Pancreas (tissue), 10 donors: ENCODE results near the gene PPP2R1A. TPM values are rescaled to one million over a fixed set of nuclear protein-coding genes. Genes with fewer than 3 reads are reported as not detected.

ENCODE experiments used
- ATAC-seq, 4 donors: fragments of 200-7000 bp; cut with Tn5 transposase; one replicate each; pipeline versions ENCODE4 v1.8.0 to v1.9.1; 2020; ENCODE audit warnings: mild to moderate bottlenecking in 4 of 4, moderate library complexity in 4 of 4
- DNase-seq, 6 donors: peaks; one replicate each; pipeline ENCODE4 v3.0.0-alpha.2; 2020
- FAIRE-seq: peaks from 2 replicates; lab custom pipeline; 2012; peaks lifted over from hg19 to GRCh38; lab: Jason Lieb, UNC
- H3K27ac ChIP-seq, 4 donors: fragments of 200-600 bp; sonication (generic); 1 replicate in 3 of 4; 2 replicates in 1 of 4; pipeline versions ENCODE4 v1.5.0 to v1.8.0; 2020
- H3K27me3 ChIP-seq, 4 donors: fragments of 200-600 bp; one replicate each; pipeline ENCODE4 v1.8.0; 2021
- H3K36me3 ChIP-seq, 3 donors: fragments of 200-600 bp; sonication (generic) in 1 of 3; one replicate each; pipeline versions ENCODE4 v1.5.0 to v1.8.0; 2020 to 2021
- H3K4me1 ChIP-seq, 3 donors: fragments of 200-600 bp; one replicate each; pipeline ENCODE4 v1.8.0; 2021
- H3K4me3 ChIP-seq, 4 donors: fragments of 200-600 bp; sonication (generic) in 2 of 4; one replicate each; pipeline versions ENCODE4 v1.5.0 to v1.8.0; 2020 to 2021
- H3K9me3 ChIP-seq, 4 donors: fragments of 200-600 bp; one replicate each; pipeline ENCODE4 v1.8.0; 2021
- WGBS, 2 donors: extraction: QIAGEN DNeasy Blood & Tissue Kit; methylation state at CpG; one replicate each; pipeline ENCODE4 v1.1.7; 2013; 5-methylcytosine and 5-hydroxymethylcytosine counted together
- intact Hi-C, 3 donors: fragments of 100-400 bp; cut with DNase I; formaldehyde crosslinking; loops; one replicate each; pipeline versions ENCODE4 v1.11.1 to v1.14.2; 2022
- polyA plus RNA-seq, 2 donors: library from polyadenylated mRNA; stranded (reverse); fragments of 200-250 nt; gene quantifications; one replicate each; pipeline ENCODE4 v1.2.3, GENCODE V29; 2013
- total RNA-seq, 6 donors: library from RNA; stranded (reverse); fragmentation: NEBNext Ultra II Directional in 4 of 6; extraction: Animal tissue kit (Norgen Biotek cat#: 25700) in 4 of 6; gene quantifications; one replicate each; pipeline versions ENCODE4 v1.2.1 to v1.2.4, GENCODE V29; 2021 to 2023
- TF ChIP-seq, protein P1 (sequence below), 4 donors: fragments of 200-600 bp; sonication (generic) in 3 of 4; IDR thresholded peaks; one replicate each; pipeline versions ENCODE4 v1.5.0 to v1.8.0; 2021; ENCODE audit warnings: antibody characterized with exemption in 4 of 4
- donor health status: healthy with polysubstance abuse.
- donor health status: DM: no; HTN: no; CAD: no; lungs with moderate emphysema.
- donor health status: DM: no; HTN: no; CAD: no.
- donor health status: control.
- donor health status: control.
- donor health status: Bipolar disorder and iron deficiency.
- donor health status: DM: yes; HTN: yes; CAD: no.
- donor health status: DM: no; HTN: no; CAD: no.
- donor health status: DM: no; HTN: no; CAD: no.
- donor health status: DM: yes; HTN: yes; CAD: no.

Gene PPP2R1A
- total and polyA plus RNA-seq, 8 donors, result 70.9 to 119 (median 99.1) TPM

DNA sequence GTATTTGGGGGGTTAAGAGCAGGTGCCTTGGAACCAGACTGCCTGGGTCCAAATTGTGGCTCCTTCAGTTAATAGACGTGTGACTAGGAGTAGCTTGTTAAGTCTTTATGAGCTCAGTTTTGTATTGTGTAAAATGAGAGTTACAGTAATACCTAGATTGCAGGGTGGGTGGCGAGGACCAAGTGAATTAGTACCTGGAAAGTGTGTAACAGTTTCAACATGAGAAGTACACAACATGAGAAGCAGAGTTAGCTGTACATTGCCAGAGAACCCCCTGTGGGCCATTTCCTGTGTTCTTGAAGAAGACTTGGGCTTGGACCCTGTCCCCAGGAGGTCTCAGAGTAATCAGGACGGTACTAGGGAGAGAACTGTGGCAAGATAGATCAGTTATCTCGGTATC lies 36.8 kb downstream of the PPP2R1A start:
- intact Hi-C loops, result no loop called here
- no peak for DNase-seq
- Histone ChIP-seq H3K27ac (no peak overlapping the region), H3K4me3 (no peak overlapping the region), H3K36me3 (peaks cover 12 to 55% (median 29%) of the 10 kb centered on the region in 3 donors), H3K9me3 (no peaks in the 10 kb centered on the region), H3K27me3 (no peaks in the 10 kb centered on the region), H3K4me1 (no peaks in the 10 kb centered on the region)
- ATAC-seq, result no peak
- 78 to 88% methylated on average over 4 of the region's 4 CpGs for WGBS, 2 donors
- no peak for FAIRE-seq
- TF ChIP-seq, protein P1, sequence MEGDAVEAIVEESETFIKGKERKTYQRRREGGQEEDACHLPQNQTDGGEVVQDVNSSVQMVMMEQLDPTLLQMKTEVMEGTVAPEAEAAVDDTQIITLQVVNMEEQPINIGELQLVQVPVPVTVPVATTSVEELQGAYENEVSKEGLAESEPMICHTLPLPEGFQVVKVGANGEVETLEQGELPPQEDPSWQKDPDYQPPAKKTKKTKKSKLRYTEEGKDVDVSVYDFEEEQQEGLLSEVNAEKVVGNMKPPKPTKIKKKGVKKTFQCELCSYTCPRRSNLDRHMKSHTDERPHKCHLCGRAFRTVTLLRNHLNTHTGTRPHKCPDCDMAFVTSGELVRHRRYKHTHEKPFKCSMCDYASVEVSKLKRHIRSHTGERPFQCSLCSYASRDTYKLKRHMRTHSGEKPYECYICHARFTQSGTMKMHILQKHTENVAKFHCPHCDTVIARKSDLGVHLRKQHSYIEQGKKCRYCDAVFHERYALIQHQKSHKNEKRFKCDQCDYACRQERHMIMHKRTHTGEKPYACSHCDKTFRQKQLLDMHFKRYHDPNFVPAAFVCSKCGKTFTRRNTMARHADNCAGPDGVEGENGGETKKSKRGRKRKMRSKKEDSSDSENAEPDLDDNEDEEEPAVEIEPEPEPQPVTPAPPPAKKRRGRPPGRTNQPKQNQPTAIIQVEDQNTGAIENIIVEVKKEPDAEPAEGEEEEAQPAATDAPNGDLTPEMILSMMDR (IDR thresholded peaks at IDR 0.05), result no peak

DNA sequence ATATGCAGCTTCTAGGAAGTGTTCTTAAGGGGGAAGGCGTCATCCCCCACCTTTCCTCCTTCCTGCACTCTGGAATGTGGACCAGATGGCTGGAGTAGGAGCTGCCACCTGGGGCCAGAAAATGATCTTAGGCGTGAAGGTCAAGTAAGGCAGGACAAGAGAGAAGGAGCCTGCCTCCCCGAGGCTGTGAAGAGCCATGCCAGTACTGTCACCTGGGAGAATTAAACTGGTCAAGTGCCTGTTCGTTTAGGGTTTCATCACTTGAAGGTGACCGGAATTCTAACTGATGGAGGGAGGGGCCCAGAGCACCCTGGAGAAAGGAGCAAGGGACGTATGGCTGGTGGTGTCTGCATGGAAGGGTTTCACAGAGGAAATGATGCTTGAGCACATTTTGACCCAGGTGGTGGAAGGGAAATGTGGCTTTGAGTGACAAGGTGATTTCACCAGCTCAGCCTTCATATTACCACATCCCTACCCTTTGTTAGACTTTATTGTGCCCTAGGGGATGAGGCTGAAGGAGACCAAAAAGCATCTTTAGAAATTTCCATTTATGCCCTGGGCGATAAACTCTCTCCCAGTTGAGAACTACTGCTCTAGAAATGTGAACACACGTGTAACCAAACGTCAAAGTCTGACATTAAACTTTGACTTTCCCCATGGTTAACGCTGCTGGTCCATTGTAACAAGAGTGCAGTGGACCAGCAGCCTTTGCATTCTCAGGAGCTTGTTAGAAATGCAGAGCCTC lies 37.5 kb downstream of the PPP2R1A start:
- FAIRE-seq (no peak), DNase-seq (no peak)
- intact Hi-C loops, result no loop called here

DNA sequence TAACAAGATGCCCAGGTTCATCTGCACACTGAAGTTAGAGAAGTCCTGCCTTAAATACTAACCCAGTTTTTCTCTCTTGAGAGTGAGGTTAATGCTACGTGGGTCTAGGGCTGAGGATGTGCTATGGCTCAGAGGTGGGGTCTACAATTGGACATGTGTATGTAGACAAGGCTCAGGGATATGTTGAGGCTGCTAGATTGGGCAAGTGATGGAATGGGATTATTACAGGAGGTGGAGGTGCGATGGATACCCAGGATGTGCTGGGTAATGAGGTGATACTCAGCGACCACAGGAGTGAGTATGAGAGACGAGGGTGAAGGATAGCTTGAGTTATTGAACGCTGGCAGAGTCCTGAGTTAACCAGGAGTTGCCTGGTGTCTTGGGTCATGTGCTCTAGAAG lies 38.1 kb downstream of the PPP2R1A start:
- Histone ChIP-seq H3K27ac (no peak overlapping the region), H3K36me3 (peaks cover 12 to 42% (median 16%) of the 10 kb centered on the region in 3 donors), H3K4me1 (no peaks in the 10 kb centered on the region), H3K4me3 (no peak overlapping the region), H3K27me3 (no peaks in the 10 kb centered on the region), H3K9me3 (no peaks in the 10 kb centered on the region)
- intact Hi-C loops, result no loop called here
- FAIRE-seq (no peak), DNase-seq (no peak), ATAC-seq (no peak)
- TF ChIP-seq, protein P1 (IDR thresholded peaks at IDR 0.05), result no peak
- 87 to 88% methylated on average over 5 of the region's 5 CpGs for WGBS, 2 donors

More for the DNA sequence above, 37.5 kb downstream of the PPP2R1A start:
- 84 to 85% methylated on average over 10 of the region's 10 CpGs for WGBS, 2 donors
- ATAC-seq, result no peak
- H3K27me3 ChIP-seq, result no peaks in the 10 kb centered on the region
- no peak overlapping the region for H3K4me3 ChIP-seq
- H3K9me3 ChIP-seq, result no peaks in the 10 kb centered on the region
- TF ChIP-seq, protein P1 (IDR thresholded peaks at IDR 0.05), result no peak
- no peak overlapping the region for H3K27ac ChIP-seq
- H3K4me1 ChIP-seq, result no peaks in the 10 kb centered on the region
- H3K36me3 ChIP-seq, result peaks cover 12 to 48% (median 22%) of the 10 kb centered on the region in 3 donors

DNA sequence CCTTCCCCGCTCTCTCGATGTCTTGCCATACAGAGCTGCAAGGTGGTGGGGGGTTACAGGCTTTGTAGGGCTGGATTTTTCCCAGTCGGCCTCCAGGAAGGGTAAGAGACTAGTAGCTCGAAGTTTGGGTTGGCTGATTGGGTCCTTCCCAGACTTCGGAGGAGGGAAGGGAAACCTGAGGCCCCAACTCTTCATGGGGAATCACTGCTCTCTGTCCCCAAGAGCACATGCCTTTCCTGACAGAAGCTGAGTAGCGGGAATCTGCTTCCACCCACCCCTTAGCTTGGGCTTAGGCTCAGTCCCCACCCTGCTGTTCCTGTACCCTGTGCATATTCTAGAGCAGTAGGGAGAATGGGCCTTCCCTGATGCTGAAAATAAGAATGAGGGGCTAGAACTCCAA lies 39.7 kb downstream of the PPP2R1A start:
- H3K36me3 ChIP-seq, result peaks cover 8 to 32% (median 16%) of the 10 kb centered on the region in 3 donors
- ATAC-seq (no peak), FAIRE-seq (no peak), DNase-seq (no peak)
- H3K4me1 ChIP-seq, result no peaks in the 10 kb centered on the region
- no peaks in the 10 kb centered on the region for H3K9me3 ChIP-seq
- H3K4me3 ChIP-seq, result no peak overlapping the region
- H3K27ac ChIP-seq, result no peak overlapping the region
- intact Hi-C loops, result no loop called here
- WGBS, 2 donors, result 91 to 95% methylated on average over 6 of the region's 6 CpGs
- no peaks in the 10 kb centered on the region for H3K27me3 ChIP-seq
- TF ChIP-seq, protein P1 (IDR thresholded peaks at IDR 0.05), result no peak

DNA sequence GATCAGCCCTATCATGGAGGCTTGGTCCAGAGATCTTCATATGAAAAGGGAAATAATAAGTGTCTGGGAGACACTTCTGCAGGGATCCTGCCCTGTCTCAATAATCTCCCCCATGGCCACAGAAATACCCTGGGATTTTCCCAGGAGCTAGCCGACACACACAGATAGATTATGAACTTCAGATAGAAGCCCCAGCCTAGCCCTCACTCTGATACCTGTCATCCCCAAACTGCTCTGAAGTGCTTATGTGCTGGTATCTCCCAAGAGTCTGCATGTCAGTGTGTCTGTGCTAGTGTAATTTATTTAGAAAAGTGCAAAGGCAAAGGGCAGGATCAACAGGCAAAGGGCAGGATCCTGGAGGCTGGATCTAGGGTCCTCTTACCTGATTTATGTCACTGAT lies 40.8 kb downstream of the PPP2R1A start:
- TF ChIP-seq, protein P1 (IDR thresholded peaks at IDR 0.05), result no peak
- intact Hi-C loops, result no loop called here
- H3K36me3 ChIP-seq, result peaks cover 8 to 28% (median 11%) of the 10 kb centered on the region in 3 donors
- no peaks in the 10 kb centered on the region for H3K27me3 ChIP-seq
- WGBS, 2 donors, result 82 to 84% methylated on average over 1 of the region's 1 CpG
- no peak overlapping the region for H3K4me3 ChIP-seq
- no peaks in the 10 kb centered on the region for H3K9me3 ChIP-seq
- ATAC-seq, result no peak
- no peak overlapping the region for H3K27ac ChIP-seq
- FAIRE-seq, result no peak
- no peak for DNase-seq
- H3K4me1 ChIP-seq, result no peaks in the 10 kb centered on the region
